A673 (cell line): ENCODE results near the gene EXOC1L. TPM values are rescaled to one million over a fixed set of nuclear protein-coding genes. Genes with fewer than 3 reads are reported as not detected.
A peak's percentile ranks its signal among the peaks of the same experiment; 100 is the strongest.

Experiments
- BruUV-seq: library from RNA; stranded (reverse); fragments of 400-500 nt; replicated peaks from 2 replicates; lab custom pipeline; 2021; lab: Mats Ljungman, UMichigan
- CTCF ChIA-PET: fragments of 300-600 bp; sonication (Branson Sonifier 250); formaldehyde crosslinking; loops from one replicate; lab custom pipeline; 2022; ENCODE audit warnings: antibody characterized with exemption; lab: Charles Lee
- POLR2A ChIA-PET: fragments of 300-600 bp; sonication (Branson Sonifier 250); formaldehyde crosslinking; loops from one replicate; lab custom pipeline; 2022; ENCODE audit warnings: antibody characterized with exemption; ENCODE audit not compliant: low non-redundant PET; lab: Charles Lee
- DNase-seq: peaks from one replicate; pipeline ENCODE4 v3.0.0-alpha.2; 2015; ENCODE audit warnings: low spot score
- H3K27ac ChIP-seq: fragments of 200-600 bp; sonication (generic); 2 replicates; pipeline ENCODE4 v1.5.1; 2016; ENCODE audit warnings: mixed run types, low read depth, mild to moderate bottlenecking, mixed read lengths, antibody characterized with exemption, low read length; ENCODE audit not compliant: poor library complexity, severe bottlenecking
- H3K27me3 ChIP-seq: fragments of 200-600 bp; sonication (generic); replicated peaks from 2 replicates; pipeline ENCODE4 v1.6.1; 2017; ENCODE audit warnings: mixed run types, low read depth, mild to moderate bottlenecking, mixed read lengths, antibody characterized with exemption, low read length; ENCODE audit not compliant: insufficient read depth, poor library complexity
- H3K36me3 ChIP-seq: fragments of 200-600 bp; sonication (generic); 2 replicates; pipeline ENCODE4 v1.6.1; 2016; ENCODE audit warnings: mixed run types, mild to moderate bottlenecking, mixed read lengths, antibody characterized with exemption, low read length; ENCODE audit not compliant: insufficient read depth, poor library complexity, severe bottlenecking
- H3K4me1 ChIP-seq: fragments of 200-600 bp; sonication (generic); 2 replicates; pipeline ENCODE4 v1.6.1; 2017; ENCODE audit warnings: mixed run types, mild to moderate bottlenecking, mixed read lengths, antibody characterized with exemption, low read length; ENCODE audit not compliant: insufficient read depth, poor library complexity, severe bottlenecking
- H3K4me3 ChIP-seq: fragments of 200-600 bp; sonication (generic); 2 replicates; pipeline ENCODE4 v1.5.1; 2016; ENCODE audit warnings: low read depth, mixed run types, mild to moderate bottlenecking, mixed read lengths, low read length; ENCODE audit not compliant: poor library complexity, severe bottlenecking
- H3K9me3 ChIP-seq: fragments of 200-600 bp; sonication (generic); 2 replicates; pipeline ENCODE4 v1.6.1; 2016; ENCODE audit warnings: mixed run types, low read depth, mild to moderate bottlenecking, mixed read lengths, antibody characterized with exemption, low read length; ENCODE audit not compliant: poor library complexity, severe bottlenecking
- CTCF ChIP-seq: fragments of 300-800, 200-600 bp; sonication (generic); conservative IDR thresholded peaks from 2 replicates; pipeline ENCODE4 v1.5.1; 2017; ENCODE audit warnings: low read depth, mild to moderate bottlenecking, antibody characterized with exemption, low read length, moderate library complexity, mixed read lengths
- EZH2 ChIP-seq: fragments of 200-600 bp; sonication (generic); IDR thresholded peaks from 2 replicates; pipeline ENCODE4 v1.6.1; 2017; ENCODE audit warnings: borderline replicate concordance, low read depth, mild to moderate bottlenecking, mixed read lengths, antibody characterized with exemption, low read length; ENCODE audit not compliant: poor library complexity, severe bottlenecking
- intact Hi-C: fragments of 100-400 bp; cut with micrococcal nuclease; formaldehyde crosslinking; loops from one replicate; pipeline ENCODE4 v1.10.0; 2022; ENCODE audit not compliant: unreplicated experiment
- total RNA-seq: library from RNA; stranded (reverse); gene quantifications from 2 replicates; pipeline ENCODE4 v1.2.3, GENCODE V29; 2021

Gene EXOC1L
- total RNA-seq, 1 experiment from 2014 or later: not detected

GRCh38 chr4:55868581-55869090 lies 49.0 kb downstream of the EXOC1L start:
- no peak for DNase-seq
- BruUV-seq: no TSS peak
- intact Hi-C loops: loop anchor here (10.0 kb wide), 2 partner anchors 324 to 464 kb away; partner anchors contain the start of gene CLOCK
- H3K4me3 ChIP-seq: no peak overlapping the region
- no peaks in the 10 kb centered on the region for H3K9me3 ChIP-seq
- H3K36me3 ChIP-seq: peaks cover 10% of the 10 kb centered on the region
- peaks cover 19% of the 10 kb centered on the region for H3K4me1 ChIP-seq
- no peak for TF ChIP-seq EZH2
- no peak for TF ChIP-seq CTCF
- ChIA-PET CTCF (no interaction called here), POLR2A (no interaction called here)
- H3K27ac ChIP-seq: no peak overlapping the region
- H3K27me3 ChIP-seq: no peaks in the 10 kb centered on the region

- no peak overlapping the region for H3K27ac ChIP-seq
- no peak overlapping the region for H3K4me3 ChIP-seq
- BruUV-seq: no TSS peak
- H3K36me3 ChIP-seq: peaks cover 7% of the 10 kb centered on the region
- POLR2A ChIA-PET: no interaction called here
- no peaks in the 10 kb centered on the region for H3K9me3 ChIP-seq
- peaks cover 8% of the 10 kb centered on the region for H3K4me1 ChIP-seq
- intact Hi-C loops: no loop called here
- no peak for TF ChIP-seq EZH2
- no peak for TF ChIP-seq CTCF
- no peaks in the 10 kb centered on the region for H3K27me3 ChIP-seq
- CTCF ChIA-PET: no interaction called here
- DNase-seq: peak; percentile 3
Measured at GRCh38 chr4:55871299-55871800, 51.8 kb downstream of the EXOC1L start.

GRCh38 chr4:55874831-55875230 lies 55.2 kb downstream of the EXOC1L start:
- Histone ChIP-seq H3K36me3 (peaks cover 7% of the 10 kb centered on the region), H3K4me1 (no peaks in the 10 kb centered on the region), H3K27ac (no peak overlapping the region), H3K27me3 (no peaks in the 10 kb centered on the region), H3K9me3 (no peaks in the 10 kb centered on the region), H3K4me3 (no peak overlapping the region)
- DNase-seq: no peak
- TF ChIP-seq EZH2 (no peak), CTCF (no peak)
- ChIA-PET CTCF (no interaction called here), POLR2A (no interaction called here)
- intact Hi-C loops: no loop called here
- no TSS peak for BruUV-seq
